Mesenchymal stem cell (in vitro differentiated cells and primary cell): Measurements from ENCODE around the gene ROBO3.

Experiments used
- DNase-seq: peaks from one replicate; pipeline ENCODE4 v3.0.0-alpha.2; 2013
- H2AFZ ChIP-seq: one replicate; pipeline ENCODE4 v1.6.1; 2013; ENCODE audit warnings: low read depth, mild to moderate bottlenecking, control low read depth, inconsistent platforms, low read length, moderate library complexity
- H2AK5ac ChIP-seq: 2 replicates; pipeline ENCODE4 v1.6.1; 2013; ENCODE audit warnings: low read length, moderate library complexity, mild to moderate bottlenecking, inconsistent platforms; ENCODE audit not compliant: severe bottlenecking
- H2BK120ac ChIP-seq: one replicate; pipeline ENCODE4 v1.6.1; 2013; ENCODE audit warnings: low read depth, mild to moderate bottlenecking, inconsistent platforms, low read length, moderate library complexity
- H2BK12ac ChIP-seq, 2 experiments: one replicate each; pipeline ENCODE4 v1.6.1; 2013; ENCODE audit warnings: inconsistent platforms in 2 of 2, low read length in 2 of 2, mild to moderate bottlenecking in 2 of 2, moderate library complexity in 2 of 2, control low read depth in 1 of 2
- H2BK15ac ChIP-seq: one replicate; pipeline ENCODE4 v1.6.1; 2013; ENCODE audit warnings: mild to moderate bottlenecking, low read depth, inconsistent platforms; ENCODE audit not compliant: poor library complexity, severe bottlenecking
- H2BK5ac ChIP-seq: 2 replicates; pipeline ENCODE4 v1.6.1; 2013; ENCODE audit warnings: low read depth, mild to moderate bottlenecking, low read length, control low read depth, inconsistent platforms; ENCODE audit not compliant: poor library complexity, severe bottlenecking
- H3K14ac ChIP-seq, 2 experiments: one replicate each; pipeline ENCODE4 v1.6.1; 2013; ENCODE audit warnings: inconsistent platforms in 2 of 2, low read length in 2 of 2, control low read depth in 1 of 2, mild to moderate bottlenecking in 1 of 2, moderate library complexity in 1 of 2
- H3K18ac ChIP-seq, 2 experiments: one replicate each; pipeline ENCODE4 v1.6.1; 2013; ENCODE audit warnings: inconsistent platforms in 2 of 2, low read length in 2 of 2, control low read depth in 1 of 2, low read depth in 1 of 2, mild to moderate bottlenecking in 1 of 2
- H3K23ac ChIP-seq, 2 experiments: one replicate each; pipeline ENCODE4 v1.6.1; 2013; ENCODE audit warnings: inconsistent platforms in 2 of 2, low read length in 2 of 2, mild to moderate bottlenecking in 2 of 2, moderate library complexity in 2 of 2, control low read depth in 1 of 2
- H3K27ac ChIP-seq: 2 replicates; pipeline ENCODE4 v1.5.1; 2013; ENCODE audit warnings: mild to moderate bottlenecking, moderate library complexity, low read length, control low read depth, inconsistent platforms; ENCODE audit not compliant: poor library complexity, severe bottlenecking
- H3K27me3 ChIP-seq, 2 experiments: 2 replicates each; pipeline versions ENCODE4 v1.6.1 to v1.7.0; 2013; ENCODE audit warnings: low read length in 2 of 2, mild to moderate bottlenecking in 2 of 2, moderate library complexity in 2 of 2, control low read depth in 1 of 2, inconsistent platforms in 1 of 2; ENCODE audit not compliant: control insufficient read depth in 1 of 2, insufficient read depth in 1 of 2
- H3K36me3 ChIP-seq, 2 experiments: 2 replicates each; pipeline versions ENCODE4 v1.6.1 to v1.7.0; 2013; ENCODE audit warnings: low read length in 2 of 2, control low read depth in 1 of 2, inconsistent platforms in 1 of 2, low read depth in 1 of 2, mild to moderate bottlenecking in 1 of 2; ENCODE audit not compliant: insufficient read depth in 2 of 2, control insufficient read depth in 1 of 2
- H3K4ac ChIP-seq, 2 experiments: one replicate each; pipeline ENCODE4 v1.6.1; 2013; ENCODE audit warnings: inconsistent platforms in 2 of 2, low read length in 2 of 2, mild to moderate bottlenecking in 2 of 2, moderate library complexity in 2 of 2, control low read depth in 1 of 2, low read depth in 1 of 2
- H3K4me1 ChIP-seq: 2 replicates; pipeline ENCODE4 v1.6.1; 2013; ENCODE audit warnings: low read depth, low read length, control low read depth; ENCODE audit not compliant: control insufficient read depth, insufficient read depth
- H3K4me2 ChIP-seq: 2 replicates; pipeline ENCODE4 v1.6.1; 2013; ENCODE audit warnings: low read length, mild to moderate bottlenecking, inconsistent platforms; ENCODE audit not compliant: poor library complexity, severe bottlenecking
- H3K4me3 ChIP-seq, 2 experiments: 2 replicates each; pipeline versions ENCODE4 v1.5.1 to v1.7.0; 2013; ENCODE audit warnings: low read length in 2 of 2, mild to moderate bottlenecking in 2 of 2, control low read depth in 1 of 2, low read depth in 1 of 2; ENCODE audit not compliant: insufficient read depth in 1 of 2
- H3K79me1 ChIP-seq: replicated peaks from 2 replicates; pipeline ENCODE4 v1.6.1; 2013; ENCODE audit warnings: mild to moderate bottlenecking, control low read depth, low read length, inconsistent platforms; ENCODE audit not compliant: poor library complexity, severe bottlenecking
- H3K9ac ChIP-seq: 2 replicates; pipeline ENCODE4 v1.7.0; 2013; ENCODE audit warnings: mild to moderate bottlenecking, low read length, moderate library complexity
- H3K9me3 ChIP-seq: 2 replicates; pipeline ENCODE4 v1.7.0; 2013; ENCODE audit warnings: mild to moderate bottlenecking, low read length; ENCODE audit not compliant: control insufficient read depth
- H4K8ac ChIP-seq: one replicate; pipeline ENCODE4 v1.6.1; 2013; ENCODE audit warnings: inconsistent platforms, mild to moderate bottlenecking, low read length, moderate library complexity
- H4K91ac ChIP-seq: one replicate; pipeline ENCODE4 v1.6.1; 2013; ENCODE audit warnings: mild to moderate bottlenecking, low read length, inconsistent platforms
- WGBS: methylation state at CpG from one replicate; pipeline ENCODE4 v1.1.7; 2013; ENCODE audit warnings: mixed read lengths; 5-methylcytosine and 5-hydroxymethylcytosine counted together

Gene ROBO3

GRCh38 chr11:124861670-124862069, 3.6 kb upstream of the ROBO3 start:
- Histone ChIP-seq H3K4me2 (no peak overlapping the region), H2AK5ac (no peak overlapping the region), H2AFZ (no peak overlapping the region), H3K4me3 (no peak overlapping the region), H3K4me1 (peaks cover 25% of the 10 kb centered on the region), H3K27me3 (peaks cover 62 to 83% of the 10 kb centered on the region in 2 experiments), H3K79me1 (no peaks in the 10 kb centered on the region), H3K9me3 (no peaks in the 10 kb centered on the region), H2BK5ac (no peak overlapping the region), H3K14ac (no peak overlapping the region), H3K23ac (no peak overlapping the region), H4K91ac (no peak overlapping the region), H3K27ac (no peak overlapping the region), H3K4ac (no peak overlapping the region), H4K8ac (no peak overlapping the region), H3K9ac (no peak overlapping the region), H2BK120ac (no peak overlapping the region), H3K18ac (no peak overlapping the region), H3K36me3 (no peaks in the 10 kb centered on the region), H2BK12ac (no peak overlapping the region), H2BK15ac (no peak overlapping the region)
- 45% methylated on average over 4 of the region's 4 CpGs for WGBS
- DNase-seq, result no peak

- Histone ChIP-seq H3K27me3 (peaks cover 78 to 98% of the 10 kb centered on the region in 2 experiments), H2BK15ac (no peak overlapping the region), H3K23ac (no peak overlapping the region), H3K14ac (no peak overlapping the region), H3K36me3 (no peaks in the 10 kb centered on the region), H2BK5ac (no peak overlapping the region), H2AFZ (no peak overlapping the region), H3K9ac (peak overlapping the region; percentile 58), H3K9me3 (no peaks in the 10 kb centered on the region), H4K91ac (no peak overlapping the region), H3K4me1 (peaks cover 25% of the 10 kb centered on the region), H4K8ac (no peak overlapping the region), H3K79me1 (no peaks in the 10 kb centered on the region), H3K4me3 (peak overlapping the region; percentile 11 to 73), H2BK120ac (no peak overlapping the region), H3K4ac (no peak overlapping the region), H3K18ac (peak overlapping the region in 1 of 2 experiments; percentile 1), H2AK5ac (no peak overlapping the region), H3K27ac (no peak overlapping the region), H3K4me2 (peak overlapping the region; percentile 49), H2BK12ac (no peak overlapping the region)
- WGBS, result 2% methylated on average over 31 of the region's 31 CpGs
- peak; percentile 43 for DNase-seq
Observed at GRCh38 chr11:124863137-124863825, 2.0 kb upstream of the ROBO3 start.

DNA sequence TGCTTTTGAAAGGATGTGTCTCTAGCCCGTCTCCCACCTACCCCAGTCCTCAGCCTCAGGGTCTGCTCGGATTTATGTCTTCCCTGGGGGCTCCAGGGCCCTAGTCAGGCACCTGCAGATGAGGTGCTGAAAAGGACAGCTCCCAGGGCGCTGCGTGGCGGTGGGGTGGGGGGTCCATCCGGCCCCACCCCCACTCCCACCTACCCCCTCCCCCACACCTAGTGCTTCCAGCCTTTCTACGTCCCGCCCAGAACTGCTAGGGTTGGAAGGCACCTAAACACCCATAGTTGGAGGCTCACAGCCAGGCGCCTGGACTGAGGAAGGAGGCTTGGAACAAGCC, 1.4 kb upstream of the ROBO3 start:
- no peak overlapping the region for H2BK15ac ChIP-seq
- H2BK12ac ChIP-seq, result no peak overlapping the region
- H2BK5ac ChIP-seq, result no peak overlapping the region
- H3K14ac ChIP-seq, result no peak overlapping the region
- H2AFZ ChIP-seq, result no peak overlapping the region
- no peaks in the 10 kb centered on the region for H3K9me3 ChIP-seq
- peak overlapping the region in 1 of 2 experiments; percentile 73 for H3K4me3 ChIP-seq
- no peak overlapping the region for H4K91ac ChIP-seq
- peaks cover 83 to 98% of the 10 kb centered on the region in 2 experiments for H3K27me3 ChIP-seq
- no peak overlapping the region for H3K23ac ChIP-seq
- no peak overlapping the region for H2AK5ac ChIP-seq
- no peak overlapping the region for H3K18ac ChIP-seq
- WGBS, result 9% methylated on average over 9 of the region's 9 CpGs
- no peaks in the 10 kb centered on the region for H3K79me1 ChIP-seq
- H3K27ac ChIP-seq, result no peak overlapping the region
- peaks cover 28% of the 10 kb centered on the region for H3K4me1 ChIP-seq
- no peak overlapping the region for H3K4me2 ChIP-seq
- no peak overlapping the region for H3K4ac ChIP-seq
- no peak overlapping the region for H4K8ac ChIP-seq
- H3K36me3 ChIP-seq, result no peaks in the 10 kb centered on the region
- DNase-seq, result no peak
- H2BK120ac ChIP-seq, result no peak overlapping the region
- H3K9ac ChIP-seq, result no peak overlapping the region

DNA sequence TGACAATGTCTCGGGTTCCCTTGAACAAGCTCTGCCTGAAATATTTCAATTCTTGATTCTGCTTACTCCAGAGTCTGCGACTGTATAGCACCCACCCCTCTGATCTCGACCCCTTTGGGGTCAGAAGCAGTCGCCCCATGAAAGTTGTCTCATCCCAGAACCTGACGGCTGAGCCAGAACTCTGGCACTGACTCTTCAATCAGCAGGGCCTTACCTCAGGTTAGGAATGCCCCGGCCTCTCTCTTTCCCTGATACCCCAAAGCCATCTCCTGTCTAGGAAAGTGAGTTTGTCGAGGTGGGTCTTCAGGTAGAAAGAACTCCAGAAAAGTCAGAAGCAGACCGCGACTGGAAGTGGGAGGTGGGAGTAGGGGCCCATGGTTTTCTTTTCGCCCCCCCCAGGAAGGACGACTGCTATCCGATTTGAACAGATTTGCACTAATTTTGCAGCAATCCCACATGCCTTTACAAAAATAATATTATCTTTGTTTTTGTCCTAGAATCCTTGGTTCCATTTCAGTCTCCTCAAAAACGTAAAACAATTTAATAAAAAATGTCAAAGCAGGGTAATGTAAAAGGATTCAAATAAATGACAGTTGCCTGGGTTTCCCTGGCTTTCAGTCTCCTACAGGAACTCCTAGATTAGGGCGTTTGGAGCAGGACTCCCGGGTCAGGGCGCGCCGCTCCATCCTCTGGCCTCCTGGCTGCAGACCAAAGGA, 898 bp upstream of the ROBO3 start:
- no peak for DNase-seq
- Histone ChIP-seq H2AFZ (no peak overlapping the region), H4K91ac (no peak overlapping the region), H3K9me3 (no peaks in the 10 kb centered on the region), H2AK5ac (no peak overlapping the region), H3K18ac (no peak overlapping the region), H2BK120ac (no peak overlapping the region), H3K4me3 (no peak overlapping the region), H3K79me1 (no peaks in the 10 kb centered on the region), H2BK5ac (no peak overlapping the region), H2BK12ac (no peak overlapping the region), H3K4ac (no peak overlapping the region), H4K8ac (no peak overlapping the region), H3K23ac (no peak overlapping the region), H3K4me2 (no peak overlapping the region), H3K14ac (no peak overlapping the region), H3K27me3 (peaks cover 89 to 99% of the 10 kb centered on the region in 2 experiments), H2BK15ac (no peak overlapping the region), H3K27ac (no peak overlapping the region), H3K36me3 (no peaks in the 10 kb centered on the region), H3K4me1 (peaks cover 29% of the 10 kb centered on the region), H3K9ac (no peak overlapping the region)
- 41% methylated on average over 15 of the region's 18 CpGs for WGBS
